HEK293 (cell line): ENCODE data around the gene NRTN.

ENCODE experiments used
- ELK4 ChIP-seq: IDR thresholded peaks from 2 replicates; pipeline ENCODE4 v1.6.1; 2011; ENCODE audit warnings: mild to moderate bottlenecking, low read depth, low read length, borderline replicate concordance
- FEZF1 ChIP-seq: fragments of 450-650 bp; formaldehyde crosslinking; IDR thresholded peaks from 2 replicates; pipeline ENCODE4 v1.5.1; 2016; ENCODE audit warnings: missing biosample characterization, missing genetic modification characterization
- MEIS1 ChIP-seq: sonication (generic); formaldehyde crosslinking; IDR thresholded peaks from 2 replicates; pipeline ENCODE4 v1.8.1; 2022; ENCODE audit warnings: missing genetic modification reagents, mild to moderate bottlenecking, borderline replicate concordance
- MZF1 ChIP-seq: fragments of 450-650 bp; formaldehyde crosslinking; IDR thresholded peaks from 2 replicates; pipeline ENCODE4 v1.5.1; 2017; ENCODE audit warnings: missing biosample characterization, missing genetic modification characterization, borderline replicate concordance
- OSR2 ChIP-seq: fragments of 450-650 bp; formaldehyde crosslinking; IDR thresholded peaks from 2 replicates; pipeline ENCODE4 v1.5.1; 2016; ENCODE audit warnings: missing biosample characterization, missing genetic modification characterization
- PRDM1 ChIP-seq: fragments of 450-650 bp; formaldehyde crosslinking; IDR thresholded peaks from 2 replicates; pipeline ENCODE4; 2016; ENCODE audit warnings: missing biosample characterization, missing genetic modification characterization
- PRDM2 ChIP-seq: fragments of 450-650 bp; formaldehyde crosslinking; IDR thresholded peaks from 2 replicates; pipeline ENCODE4 v1.5.1; 2016; ENCODE audit warnings: missing biosample characterization, missing genetic modification characterization, borderline replicate concordance
- RBAK ChIP-seq: fragments of 450-650 bp; formaldehyde crosslinking; IDR thresholded peaks from 2 replicates; pipeline ENCODE4 v1.5.1; 2016; ENCODE audit warnings: missing biosample characterization, missing genetic modification characterization
- SCRT2 ChIP-seq: fragments of 450-650 bp; formaldehyde crosslinking; IDR thresholded peaks from 2 replicates; pipeline ENCODE4 v1.5.1; 2016; ENCODE audit warnings: missing biosample characterization, missing genetic modification characterization
- ZEB2 ChIP-seq: fragments of 450-650 bp; formaldehyde crosslinking; IDR thresholded peaks from 2 replicates; pipeline ENCODE4 v1.5.1; 2016; ENCODE audit warnings: missing biosample characterization, missing genetic modification characterization
- ZNF10 ChIP-seq: fragments of 450-650 bp; formaldehyde crosslinking; IDR thresholded peaks from 2 replicates; pipeline ENCODE4 v1.5.1; 2017; ENCODE audit warnings: missing biosample characterization, missing genetic modification characterization
- ZNF133 ChIP-seq: fragments of 450-650 bp; formaldehyde crosslinking; IDR thresholded peaks from 2 replicates; pipeline ENCODE4 v1.5.1; 2016; ENCODE audit warnings: missing biosample characterization, missing genetic modification characterization
- ZNF155 ChIP-seq: fragments of 450-650 bp; formaldehyde crosslinking; IDR thresholded peaks from 2 replicates; pipeline ENCODE4 v1.5.1; 2016; ENCODE audit warnings: missing biosample characterization, missing genetic modification characterization
- ZNF16 ChIP-seq: fragments of 450-650 bp; formaldehyde crosslinking; IDR thresholded peaks from 2 replicates; pipeline ENCODE4 v1.5.1; 2016; ENCODE audit warnings: low read depth, missing biosample characterization, missing genetic modification characterization
- ZNF280C ChIP-seq: fragments of 450-650 bp; formaldehyde crosslinking; IDR thresholded peaks from 2 replicates; pipeline ENCODE4 v1.5.1; 2016; ENCODE audit warnings: missing biosample characterization, missing genetic modification characterization
- ZNF311 ChIP-seq: fragments of 450-650 bp; formaldehyde crosslinking; IDR thresholded peaks from 2 replicates; pipeline ENCODE4 v1.5.1; 2017; ENCODE audit warnings: missing biosample characterization, missing genetic modification characterization, borderline replicate concordance
- ZNF366 ChIP-seq: fragments of 450-650 bp; formaldehyde crosslinking; conservative IDR thresholded peaks from 2 replicates; pipeline ENCODE4 v1.5.1; 2016; ENCODE audit warnings: missing biosample characterization, missing genetic modification characterization
- ZNF394 ChIP-seq: fragments of 450-650 bp; formaldehyde crosslinking; IDR thresholded peaks from 2 replicates; pipeline ENCODE4 v1.5.1; 2016; ENCODE audit warnings: missing biosample characterization, missing genetic modification characterization, mild to moderate bottlenecking, moderate library complexity, borderline replicate concordance
- ZNF449 ChIP-seq: fragments of 450-650 bp; formaldehyde crosslinking; IDR thresholded peaks from 2 replicates; pipeline ENCODE4 v1.5.1; 2017; ENCODE audit warnings: missing biosample characterization, mild to moderate bottlenecking, missing genetic modification characterization, moderate library complexity
- ZNF514 ChIP-seq: fragments of 450-650 bp; formaldehyde crosslinking; IDR thresholded peaks from 2 replicates; pipeline ENCODE4 v1.5.1; 2016; ENCODE audit warnings: missing biosample characterization, missing genetic modification characterization
- ZNF549 ChIP-seq: fragments of 450-650 bp; IDR thresholded peaks from 2 replicates; pipeline ENCODE4 v1.5.1; 2018; ENCODE audit warnings: missing biosample characterization, missing genetic modification characterization, mild to moderate bottlenecking, inconsistent platforms, moderate library complexity
- ZNF629 ChIP-seq: fragments of 450-650 bp; formaldehyde crosslinking; IDR thresholded peaks from 2 replicates; pipeline ENCODE4 v1.5.1; 2017; ENCODE audit warnings: missing biosample characterization, missing genetic modification characterization
- ZNF654 ChIP-seq: fragments of 450-650 bp; formaldehyde crosslinking; IDR thresholded peaks from 2 replicates; pipeline ENCODE4 v1.5.1; 2016; ENCODE audit warnings: low read depth, missing biosample characterization, missing genetic modification characterization
- ZNF677 ChIP-seq: fragments of 450-650 bp; IDR thresholded peaks from 2 replicates; pipeline ENCODE4 v1.5.0; 2018; ENCODE audit warnings: missing biosample characterization, mild to moderate bottlenecking, missing genetic modification characterization, moderate library complexity
- ZNF701 ChIP-seq: fragments of 450-650 bp; formaldehyde crosslinking; IDR thresholded peaks from 2 replicates; pipeline ENCODE4 v1.5.1; 2016; ENCODE audit warnings: missing biosample characterization, missing genetic modification characterization
- ZNF76 ChIP-seq: fragments of 450-650 bp; formaldehyde crosslinking; IDR thresholded peaks from 2 replicates; pipeline ENCODE4; 2016; ENCODE audit warnings: low read depth, missing biosample characterization, missing genetic modification characterization, borderline replicate concordance
- ZNF776 ChIP-seq: fragments of 450-650 bp; formaldehyde crosslinking; IDR thresholded peaks from 2 replicates; pipeline ENCODE4 v1.5.0; 2017; ENCODE audit warnings: missing biosample characterization, missing genetic modification characterization, borderline replicate concordance
- TF ChIP-seq, protein P1 (sequence below): fragments of 450-650 bp; formaldehyde crosslinking; optimal IDR thresholded peaks from 2 replicates; pipeline ENCODE3; 2016; ENCODE audit warnings: missing biosample characterization, mild to moderate bottlenecking, missing genetic modification characterization

Gene NRTN

DNA sequence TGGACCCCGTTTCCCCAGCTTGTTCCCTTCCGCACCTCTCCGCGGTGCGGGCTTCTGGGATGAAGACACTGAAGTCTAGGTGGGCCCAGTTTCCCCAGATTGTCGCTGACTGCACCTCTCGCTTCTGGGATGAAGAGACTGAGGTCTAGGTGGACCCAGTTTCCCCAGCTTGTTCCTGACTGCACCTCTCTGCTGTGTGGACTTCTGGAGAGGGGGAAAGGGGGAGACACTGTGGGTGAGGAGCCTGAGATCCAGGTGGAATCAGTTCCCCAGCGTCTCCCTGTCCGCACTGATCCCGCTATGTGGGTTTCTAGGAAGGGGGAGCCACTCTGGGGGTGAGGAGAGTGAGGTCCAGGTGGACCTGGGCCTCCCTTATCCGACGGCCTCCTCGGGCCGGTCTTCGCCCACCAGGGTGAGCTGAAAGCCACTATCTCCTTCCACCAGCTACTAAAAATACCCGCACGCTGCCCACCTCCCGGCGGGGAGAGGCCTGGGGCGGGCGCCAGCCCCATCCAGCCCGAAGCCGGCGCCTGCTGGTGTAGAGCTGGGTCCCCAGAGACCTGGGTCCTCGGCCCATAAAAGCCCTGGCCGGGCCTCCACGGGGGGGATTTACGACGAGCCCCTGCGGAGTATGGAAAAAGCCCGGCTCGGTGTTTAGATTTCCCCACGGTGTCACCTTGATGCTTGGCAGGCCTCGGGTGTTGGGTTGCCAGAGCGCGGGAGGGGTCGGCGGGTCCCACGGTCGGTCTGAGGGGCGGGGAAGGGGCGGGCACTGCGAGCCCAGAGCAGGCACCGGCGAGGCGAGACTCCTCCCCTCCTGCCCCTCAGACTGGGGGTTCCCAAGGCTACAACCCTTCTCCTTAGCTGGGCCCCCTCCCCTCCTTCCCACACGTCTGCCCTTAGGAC lies 24.0 kb downstream of the NRTN start (continued):
- no peak for TF ChIP-seq ZNF280C (tag by site-specific recombination)
- TF ChIP-seq ZNF549 = no peak
- 0 out of 2 replicates have a peak, but pooled peaks have one; percentile 4 for TF ChIP-seq ZNF394 (tag by site-specific recombination)
- TF ChIP-seq ZNF629 (tag by site-specific recombination) = no peak; the same call in 1 of the 2 replicates
- TF ChIP-seq ZNF133 = no peak
- no peak for TF ChIP-seq PRDM1 (tag by site-specific recombination)
- TF ChIP-seq ZNF677 = no peak
- TF ChIP-seq ZNF155 (tag by site-specific recombination) = no peak
- TF ChIP-seq SCRT2 (tag by site-specific recombination) = no peak
- peak; percentile 52 for TF ChIP-seq FEZF1
- TF ChIP-seq ZNF366 = no peak
- TF ChIP-seq ZNF10 (tag by site-specific recombination) = peak; percentile 71
- no peak for TF ChIP-seq PRDM2 (tag by site-specific recombination)
- TF ChIP-seq, protein P1, sequence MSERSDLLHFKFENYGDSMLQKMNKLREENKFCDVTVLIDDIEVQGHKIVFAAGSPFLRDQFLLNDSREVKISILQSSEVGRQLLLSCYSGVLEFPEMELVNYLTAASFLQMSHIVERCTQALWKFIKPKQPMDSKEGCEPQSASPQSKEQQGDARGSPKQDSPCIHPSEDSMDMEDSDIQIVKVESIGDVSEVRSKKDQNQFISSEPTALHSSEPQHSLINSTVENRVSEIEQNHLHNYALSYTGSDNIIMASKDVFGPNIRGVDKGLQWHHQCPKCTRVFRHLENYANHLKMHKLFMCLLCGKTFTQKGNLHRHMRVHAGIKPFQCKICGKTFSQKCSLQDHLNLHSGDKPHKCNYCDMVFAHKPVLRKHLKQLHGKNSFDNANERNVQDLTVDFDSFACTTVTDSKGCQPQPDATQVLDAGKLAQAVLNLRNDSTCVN (tag by site-specific recombination) = peak; percentile 17
- TF ChIP-seq ELK4 = no peak
- TF ChIP-seq MZF1 (tag by site-specific recombination) = 0 out of 2 replicates have a peak, but pooled peaks have one; percentile 31
- TF ChIP-seq MEIS1 = no peak
- TF ChIP-seq RBAK = no peak
- TF ChIP-seq ZNF76 (tag by site-specific recombination) = no peak
- TF ChIP-seq ZNF701 = no peak
- peak; percentile 30 for TF ChIP-seq ZEB2 (tag by site-specific recombination)
- TF ChIP-seq ZNF311 (tag by site-specific recombination) = no peak
- TF ChIP-seq ZNF514 = no peak
- no peak for TF ChIP-seq ZNF16 (tag by site-specific recombination)
- no peak for TF ChIP-seq ZNF776 (tag by site-specific recombination)
- TF ChIP-seq ZNF654 (tag by site-specific recombination) = no peak
- no peak for TF ChIP-seq ZNF449 (tag by site-specific recombination)
- TF ChIP-seq OSR2 (tag by site-specific recombination) = no peak
